Neural crest cell (in vitro differentiated cells): ENCODE measurements around the gene PPP1R14C. TPM values are rescaled to one million over a fixed set of nuclear protein-coding genes. Genes with fewer than 3 reads are reported as not detected.

ENCODE experiments used
- DNase-seq: peaks from one replicate; pipeline ENCODE4 v3.0.0; 2021; ENCODE audit warnings: low read depth, mixed read lengths, low spot score
- H3K27ac Mint-ChIP-seq: one replicate; pipeline ENCODE4 v1.8.0; 2021; ENCODE audit warnings: mild to moderate bottlenecking, mixed read lengths; ENCODE audit not compliant: unreplicated experiment
- H3K27me3 Mint-ChIP-seq: 2 replicates; pipeline ENCODE4 v1.8.0; 2021; ENCODE audit warnings: low read depth, mild to moderate bottlenecking, mixed read lengths
- H3K36me3 Mint-ChIP-seq: 2 replicates; pipeline ENCODE4 v1.8.0; 2021; ENCODE audit warnings: low read depth, mild to moderate bottlenecking, mixed read lengths
- H3K4me1 Mint-ChIP-seq: 2 replicates; pipeline ENCODE4 v1.8.0; 2021; ENCODE audit warnings: mixed read lengths
- H3K4me3 Mint-ChIP-seq: one replicate; pipeline ENCODE4 v1.8.0; 2021; ENCODE audit warnings: mild to moderate bottlenecking, mixed read lengths
- H3K9me3 Mint-ChIP-seq: 2 replicates; pipeline ENCODE4 v1.8.0; 2021; ENCODE audit warnings: mixed read lengths
- CTCF ChIP-seq: fragments of 200-600 bp; sonication (generic); conservative IDR thresholded peaks from 2 replicates; pipeline ENCODE4 v1.5.0; 2021; ENCODE audit warnings: antibody characterized with exemption, mild to moderate bottlenecking
- total RNA-seq: library from RNA; stranded (reverse); gene quantifications from 2 replicates; pipeline ENCODE4 v1.2.1, GENCODE V29; 2021

Gene PPP1R14C
- total RNA-seq, 1 donor from 2014 or later, result 7.3 TPM

GRCh38 chr6:150276168-150276936 is 133.5 kb downstream of the PPP1R14C start:
- Mint-ChIP-seq H3K36me3 (no peaks in the 10 kb centered on the region), H3K27me3 (no peaks in the 10 kb centered on the region), H3K4me3 (no peak overlapping the region), H3K9me3 (peaks cover 2% of the 10 kb centered on the region), H3K4me1 (peaks cover 55% of the 10 kb centered on the region), H3K27ac (no peak overlapping the region)
- no peak for DNase-seq
- TF ChIP-seq CTCF, result no peak

DNA sequence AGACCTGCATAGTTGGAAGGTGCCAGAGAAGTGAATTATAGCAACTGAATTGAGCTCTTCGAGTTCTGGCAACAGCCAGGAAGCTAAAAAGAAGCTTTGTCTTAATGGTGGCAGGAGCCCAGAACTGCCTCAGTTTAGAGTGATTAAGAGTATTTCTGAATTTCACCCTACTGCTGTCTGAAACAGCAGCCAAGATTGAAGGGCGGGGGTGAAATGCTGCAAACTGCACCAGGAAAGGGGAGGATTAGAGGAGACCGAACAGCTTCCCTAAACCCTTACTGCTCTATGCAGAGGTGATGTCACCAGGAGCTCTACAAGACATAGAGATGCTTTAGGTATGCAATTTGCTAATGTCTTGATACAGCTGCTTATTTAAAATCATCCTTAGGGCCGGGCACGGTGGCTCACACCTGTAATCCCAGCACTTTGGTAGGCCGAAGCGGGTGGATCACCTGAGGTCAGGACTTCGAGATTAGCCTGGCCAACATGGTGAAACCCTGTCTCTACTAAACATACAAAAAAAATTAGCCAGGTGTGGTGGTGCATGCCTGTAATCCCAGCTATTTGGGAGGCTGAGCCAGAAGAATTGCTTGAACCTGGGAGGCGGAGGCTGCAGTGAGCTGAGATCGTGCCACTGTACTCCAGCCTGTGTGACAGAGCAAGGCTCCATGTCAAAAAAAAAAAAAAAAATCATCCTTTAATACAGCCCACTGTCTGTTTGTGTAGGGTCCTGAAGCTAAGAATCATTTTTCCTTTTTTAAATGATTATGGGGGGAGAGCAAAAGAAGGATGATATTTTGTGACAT is 134.3 kb downstream of the PPP1R14C start:
- H3K4me3 Mint-ChIP-seq, result no peak overlapping the region
- no peak overlapping the region for H3K27ac Mint-ChIP-seq
- no peaks in the 10 kb centered on the region for H3K36me3 Mint-ChIP-seq
- H3K9me3 Mint-ChIP-seq, result peaks cover 2% of the 10 kb centered on the region
- H3K27me3 Mint-ChIP-seq, result no peaks in the 10 kb centered on the region
- DNase-seq, result no peak
- TF ChIP-seq CTCF, result no peak
- peaks cover 48% of the 10 kb centered on the region for H3K4me1 Mint-ChIP-seq

- Mint-ChIP-seq H3K9me3 (peaks cover 2% of the 10 kb centered on the region), H3K27ac (no peak overlapping the region), H3K4me3 (no peak overlapping the region), H3K36me3 (no peaks in the 10 kb centered on the region), H3K4me1 (peaks cover 29% of the 10 kb centered on the region), H3K27me3 (no peaks in the 10 kb centered on the region)
- DNase-seq, result no peak
- no peak for TF ChIP-seq CTCF
These were observed 136.7 kb downstream of the PPP1R14C start for GRCh38 chr6:150279533-150279932.

GRCh38 chr6:150280703-150281102 is 137.9 kb downstream of the PPP1R14C start:
- peaks cover 27% of the 10 kb centered on the region for H3K4me1 Mint-ChIP-seq
- no peak overlapping the region for H3K4me3 Mint-ChIP-seq
- DNase-seq, result no peak
- H3K36me3 Mint-ChIP-seq, result no peaks in the 10 kb centered on the region
- H3K27ac Mint-ChIP-seq, result no peak overlapping the region
- peaks cover 3% of the 10 kb centered on the region for H3K9me3 Mint-ChIP-seq
- H3K27me3 Mint-ChIP-seq, result no peaks in the 10 kb centered on the region
- TF ChIP-seq CTCF, result no peak

DNA sequence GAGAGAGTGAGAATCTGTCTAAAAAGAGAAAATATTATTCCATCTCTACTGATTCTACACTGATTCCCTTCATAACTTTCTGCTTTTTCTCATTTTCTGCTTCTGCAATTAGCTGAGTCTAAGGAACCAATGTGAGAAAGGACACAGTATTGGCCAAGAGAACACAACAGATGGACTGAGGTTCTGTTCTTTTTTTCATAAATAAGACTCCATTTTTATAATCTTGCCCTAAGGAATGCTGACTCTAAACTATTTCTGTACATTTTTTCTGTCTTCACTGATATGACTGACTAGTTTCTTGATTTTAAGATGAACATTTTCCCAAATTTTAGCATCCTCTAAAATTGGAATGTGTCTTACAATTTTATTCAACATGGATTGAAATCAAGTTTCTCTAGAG is 138.9 kb downstream of the PPP1R14C start:
- peaks cover 11% of the 10 kb centered on the region for H3K9me3 Mint-ChIP-seq
- H3K4me3 Mint-ChIP-seq, result no peak overlapping the region
- no peak for DNase-seq
- H3K36me3 Mint-ChIP-seq, result peaks cover 4% of the 10 kb centered on the region
- H3K27me3 Mint-ChIP-seq, result no peaks in the 10 kb centered on the region
- H3K4me1 Mint-ChIP-seq, result peaks cover 34% of the 10 kb centered on the region
- TF ChIP-seq CTCF, result no peak
- H3K27ac Mint-ChIP-seq, result no peak overlapping the region
